GM06990 (cell line): ENCODE data around the gene LRRC15.

ENCODE experiments used
- DNase-seq: peaks from one replicate; pipeline ENCODE4 v3.0.0-alpha.2; 2011; ENCODE audit not compliant: insufficient read length; ENCODE audit errors: extremely low read depth
- H3K27me3 ChIP-seq: replicated peaks from 2 replicates; pipeline ENCODE4 v1.6.0; 2011; ENCODE audit warnings: low read length; ENCODE audit not compliant: control insufficient read depth, insufficient read depth
- H3K36me3 ChIP-seq: 2 replicates; pipeline ENCODE4 v1.5.1; 2011; ENCODE audit warnings: low read length; ENCODE audit not compliant: control insufficient read depth, insufficient read depth
- H3K4me3 ChIP-seq: replicated peaks from 2 replicates; pipeline ENCODE4 v1.5.1; 2011; ENCODE audit warnings: low read depth, mild to moderate bottlenecking, control low read depth, low read length
- TF ChIP-seq, protein P1 (sequence below): IDR thresholded peaks from 2 replicates; pipeline ENCODE4 v1.5.1; 2011; ENCODE audit warnings: low read length, control low read depth, mild to moderate bottlenecking, inconsistent platforms; ENCODE audit not compliant: insufficient read depth, poor library complexity, severe bottlenecking

LRRC15 gene

DNA sequence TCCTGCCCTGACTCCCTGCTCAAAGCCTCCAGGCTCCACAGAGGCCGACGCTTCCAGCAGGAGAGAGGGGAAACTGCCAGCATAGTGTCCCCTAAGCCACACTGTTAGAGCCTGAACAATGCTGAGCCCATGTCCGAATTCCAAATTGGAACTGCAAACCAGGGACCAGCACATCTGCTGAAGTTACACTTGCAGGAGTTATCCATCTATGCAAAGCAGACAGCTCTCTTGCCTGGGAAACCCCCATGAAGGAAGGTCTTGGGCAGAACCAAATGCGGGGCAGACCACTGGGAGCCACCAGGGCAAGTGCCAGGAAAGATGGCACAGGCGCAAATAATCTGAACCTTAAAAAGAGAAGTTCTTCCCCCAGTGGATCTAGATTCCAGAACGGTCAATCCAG, 625 bp downstream of the LRRC15 start:
- Histone ChIP-seq H3K4me3 (no peak overlapping the region), H3K36me3 (no peaks in the 10 kb centered on the region), H3K27me3 (no peaks in the 10 kb centered on the region; the same call in 1 of the 2 replicates)
- TF ChIP-seq, protein P1, sequence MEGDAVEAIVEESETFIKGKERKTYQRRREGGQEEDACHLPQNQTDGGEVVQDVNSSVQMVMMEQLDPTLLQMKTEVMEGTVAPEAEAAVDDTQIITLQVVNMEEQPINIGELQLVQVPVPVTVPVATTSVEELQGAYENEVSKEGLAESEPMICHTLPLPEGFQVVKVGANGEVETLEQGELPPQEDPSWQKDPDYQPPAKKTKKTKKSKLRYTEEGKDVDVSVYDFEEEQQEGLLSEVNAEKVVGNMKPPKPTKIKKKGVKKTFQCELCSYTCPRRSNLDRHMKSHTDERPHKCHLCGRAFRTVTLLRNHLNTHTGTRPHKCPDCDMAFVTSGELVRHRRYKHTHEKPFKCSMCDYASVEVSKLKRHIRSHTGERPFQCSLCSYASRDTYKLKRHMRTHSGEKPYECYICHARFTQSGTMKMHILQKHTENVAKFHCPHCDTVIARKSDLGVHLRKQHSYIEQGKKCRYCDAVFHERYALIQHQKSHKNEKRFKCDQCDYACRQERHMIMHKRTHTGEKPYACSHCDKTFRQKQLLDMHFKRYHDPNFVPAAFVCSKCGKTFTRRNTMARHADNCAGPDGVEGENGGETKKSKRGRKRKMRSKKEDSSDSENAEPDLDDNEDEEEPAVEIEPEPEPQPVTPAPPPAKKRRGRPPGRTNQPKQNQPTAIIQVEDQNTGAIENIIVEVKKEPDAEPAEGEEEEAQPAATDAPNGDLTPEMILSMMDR: no peak
- no peak for DNase-seq

DNA sequence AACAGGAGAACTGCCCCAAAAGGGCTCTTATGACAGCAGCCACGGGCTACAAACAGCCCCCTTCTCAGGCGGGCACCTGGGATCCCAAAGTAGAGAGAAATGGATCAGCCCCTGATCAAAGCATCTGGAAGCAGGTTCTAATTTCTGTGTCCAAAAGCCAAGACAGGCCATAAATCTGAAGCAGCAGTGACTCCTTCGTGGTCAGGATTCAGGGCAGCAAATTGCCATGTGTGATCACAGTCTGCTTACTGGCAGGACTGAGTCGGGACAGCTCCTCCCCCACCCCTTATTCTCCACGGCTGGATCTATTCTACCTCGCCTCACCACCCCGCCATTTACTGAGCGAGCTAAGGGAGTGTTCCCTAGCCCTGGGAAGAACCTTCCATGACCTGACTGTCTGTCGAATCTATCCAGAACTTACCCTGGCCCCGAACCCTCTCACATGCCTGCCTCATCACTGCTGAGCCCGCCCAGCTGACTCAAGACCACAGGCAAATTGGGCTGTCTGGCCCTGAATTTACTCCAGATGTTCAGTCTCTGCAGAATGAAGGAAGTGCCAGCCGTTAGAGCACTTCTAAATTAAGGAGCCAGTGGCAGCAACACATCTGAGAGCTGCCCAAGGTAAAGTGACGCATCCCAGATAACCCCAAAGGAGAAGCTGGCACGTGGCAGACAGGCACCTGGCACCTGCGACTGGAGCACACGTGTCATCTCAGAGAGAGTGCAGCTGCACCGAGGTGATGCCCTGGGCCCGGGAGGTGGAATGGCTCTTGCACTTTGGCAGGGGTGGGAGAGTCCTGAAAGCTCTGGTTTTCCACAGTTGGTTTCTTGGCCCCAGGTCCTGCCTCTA, 1.3 kb downstream of the LRRC15 start:
- no peaks in the 10 kb centered on the region; the same call in 1 of the 2 replicates for H3K27me3 ChIP-seq
- DNase-seq: no peak
- TF ChIP-seq, protein P1: no peak
- H3K4me3 ChIP-seq: no peak overlapping the region
- no peaks in the 10 kb centered on the region for H3K36me3 ChIP-seq

DNA sequence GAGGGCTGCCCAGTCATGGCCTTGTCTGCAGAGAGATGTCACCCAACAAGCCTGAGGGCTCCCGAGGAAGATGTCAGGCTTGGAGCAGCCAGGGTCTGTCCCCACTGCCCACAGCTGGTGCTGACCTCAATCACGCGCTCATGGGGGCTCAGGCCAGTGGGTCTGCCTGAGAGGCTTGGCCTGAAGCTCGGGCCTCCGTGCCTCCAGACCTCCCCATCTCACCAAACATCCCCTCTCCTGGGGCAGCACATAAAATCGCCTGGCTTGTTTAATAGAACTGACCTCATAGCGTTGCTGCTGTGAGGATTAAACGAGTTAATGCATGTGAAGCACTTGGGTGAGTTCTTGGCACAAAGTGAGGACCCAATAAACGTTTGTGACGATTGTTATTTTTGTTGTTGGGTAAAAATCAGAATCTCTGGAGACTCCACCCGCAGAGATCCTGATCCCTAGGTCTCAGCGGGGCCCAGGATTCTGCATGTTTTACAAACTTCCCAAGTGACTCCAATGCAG, 3.5 kb downstream of the LRRC15 start:
- H3K4me3 ChIP-seq: no peak overlapping the region
- no peak for DNase-seq
- no peaks in the 10 kb centered on the region for H3K36me3 ChIP-seq
- TF ChIP-seq, protein P1: no peak
- no peaks in the 10 kb centered on the region; the same call in 1 of the 2 replicates for H3K27me3 ChIP-seq

DNA sequence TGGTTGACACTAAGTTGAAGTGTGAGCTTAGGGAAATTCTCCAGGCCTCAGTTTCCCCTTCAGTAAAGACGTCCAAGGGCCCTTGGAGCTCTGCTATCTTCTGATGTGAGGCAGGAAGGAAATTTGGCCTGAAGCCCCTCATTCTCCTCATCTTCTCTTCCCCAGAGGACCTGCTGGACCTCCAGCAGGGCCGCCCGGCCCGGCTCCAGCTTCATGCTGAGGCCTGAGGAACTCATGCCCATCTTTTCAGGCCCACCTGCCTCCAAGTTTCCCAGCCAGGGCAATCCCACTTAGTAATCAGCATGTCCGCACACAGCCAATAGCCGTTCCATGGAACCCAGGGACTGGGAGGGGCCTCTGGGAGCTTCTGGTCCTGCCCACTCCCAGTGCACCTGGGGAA, 4.0 kb downstream of the LRRC15 start:
- no peak for DNase-seq
- Histone ChIP-seq H3K36me3 (no peaks in the 10 kb centered on the region), H3K27me3 (no peaks in the 10 kb centered on the region; the same call in 1 of the 2 replicates), H3K4me3 (no peak overlapping the region)
- TF ChIP-seq, protein P1: no peak

DNA sequence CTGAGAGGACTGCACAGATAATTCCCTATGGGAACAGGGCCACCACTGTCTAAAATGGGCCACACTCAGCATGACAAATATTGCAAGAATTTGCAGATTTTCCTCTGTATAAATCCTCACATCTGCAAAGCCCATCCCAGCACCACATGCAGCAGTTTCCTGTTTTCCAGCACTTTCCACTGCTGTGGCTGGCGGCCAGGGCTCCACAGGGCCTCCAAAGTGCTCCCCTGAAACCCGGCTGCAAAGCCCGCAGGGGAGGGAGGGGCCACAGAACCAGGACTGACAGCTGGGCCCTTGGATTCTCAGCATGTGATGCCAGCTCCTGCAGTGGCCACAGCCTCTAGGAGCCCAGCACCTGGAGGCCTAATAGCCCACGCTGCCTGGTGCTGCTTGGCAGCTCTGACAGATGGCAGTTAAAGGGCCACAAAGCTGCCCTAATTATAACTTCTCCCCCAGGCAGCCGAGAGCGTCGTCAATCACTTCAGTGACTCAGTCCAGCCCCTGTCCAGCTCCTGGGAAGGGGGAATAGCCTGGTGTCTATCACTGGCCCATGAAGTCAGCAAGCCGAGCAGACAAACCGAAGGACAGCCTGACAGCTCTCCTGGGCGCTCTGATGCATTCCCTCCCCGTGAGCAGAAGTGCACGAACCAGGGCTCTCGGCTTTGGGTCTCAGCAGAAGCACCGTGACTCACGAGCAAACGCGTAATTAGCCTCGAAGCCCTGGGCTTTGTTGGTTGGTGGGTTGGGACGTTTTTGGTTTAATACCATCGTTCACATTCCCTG, 4.7 kb downstream of the LRRC15 start:
- H3K27me3 ChIP-seq: no peaks in the 10 kb centered on the region; the same call in 1 of the 2 replicates
- TF ChIP-seq, protein P1: no peak
- H3K4me3 ChIP-seq: no peak overlapping the region
- DNase-seq: no peak
- no peaks in the 10 kb centered on the region for H3K36me3 ChIP-seq
